ENCODE results near the gene SLCO3A1. TPM values are rescaled to one million over a fixed set of nuclear protein-coding genes. Genes with fewer than 3 reads are reported as not detected.

The SLCO3A1 gene
- total RNA-seq, 2 experiments from 2014 or later = 4.2 to 4.8 TPM

- Mint-ChIP-seq H3K4me3 (no peak overlapping the region), H3K27me3 (no peaks in the 10 kb centered on the region), H3K36me3 (ENCODE audit: low read depth) (no peaks in the 10 kb centered on the region), H3K9me3 (no peaks in the 10 kb centered on the region), H3K27ac (no peak overlapping the region), H3K4me1 (ENCODE audit: low read depth) (peaks cover 8% of the 10 kb centered on the region)
- DNase-seq (no peak), ATAC-seq (no peak)
- ChIA-PET POLR2A (interaction anchor here (0.6 kb wide), 1 partner anchor 55 kb away, joined by 3 read pairs; no protein-coding TSS in a partner anchor), CTCF (no interaction called here)
- intact Hi-C loops (cut with micrococcal nuclease) = no loop called here
- no peak for TF ChIP-seq CTCF (IDR thresholded peaks at IDR 0.05)
Measured at GRCh38 chr15:92033314-92033713, 179.8 kb downstream of the SLCO3A1 start.

DNA sequence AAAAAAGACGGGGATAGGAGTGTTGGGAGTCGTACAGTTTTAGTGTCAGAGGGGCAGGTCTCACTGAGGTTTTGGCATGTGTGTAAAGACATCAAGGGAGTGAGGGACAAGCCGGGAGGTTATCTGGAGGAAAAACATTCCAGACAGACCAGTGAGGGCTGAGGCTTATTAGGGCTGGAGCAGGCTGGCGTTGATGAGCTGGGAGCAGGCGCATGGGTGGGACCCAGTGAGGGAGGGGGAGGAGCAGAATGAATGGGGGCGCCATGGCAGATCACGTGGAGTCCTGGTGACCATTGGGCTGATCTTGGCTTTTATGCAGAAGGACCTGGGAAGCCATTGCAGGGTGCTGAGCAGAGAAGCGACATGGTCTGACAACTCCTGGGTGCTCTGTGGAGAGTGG, 180.2 kb downstream of the SLCO3A1 start:
- intact Hi-C loops (cut with micrococcal nuclease) = no loop called here
- TF ChIP-seq CTCF (IDR thresholded peaks at IDR 0.05) = no peak
- no peak for DNase-seq
- H3K27ac Mint-ChIP-seq = no peak overlapping the region
- H3K36me3 Mint-ChIP-seq (ENCODE audit: low read depth) = no peaks in the 10 kb centered on the region
- ATAC-seq = no peak
- CTCF ChIA-PET = no interaction called here
- peaks cover 8% of the 10 kb centered on the region for H3K4me1 Mint-ChIP-seq (ENCODE audit: low read depth)
- H3K27me3 Mint-ChIP-seq = no peaks in the 10 kb centered on the region
- POLR2A ChIA-PET = interaction anchor here (0.6 kb wide), 1 partner anchor 55 kb away, joined by 3 read pairs; no protein-coding TSS in a partner anchor
- H3K4me3 Mint-ChIP-seq = no peak overlapping the region
- H3K9me3 Mint-ChIP-seq = peaks cover 1% of the 10 kb centered on the region

GRCh38 chr15:92034227-92034626, 180.7 kb downstream of the SLCO3A1 start:
- TF ChIP-seq CTCF (IDR thresholded peaks at IDR 0.05) = no peak
- CTCF ChIA-PET = no interaction called here
- peaks cover 6% of the 10 kb centered on the region for H3K9me3 Mint-ChIP-seq

GRCh38 chr15:92035551-92035950, 182.0 kb downstream of the SLCO3A1 start:
- CTCF ChIA-PET = no interaction called here
- H3K9me3 Mint-ChIP-seq = peaks cover 10% of the 10 kb centered on the region
- no peak overlapping the region for H3K4me3 Mint-ChIP-seq
- no peak for ATAC-seq
- no peak for DNase-seq
- H3K27ac Mint-ChIP-seq = no peak overlapping the region
- no peaks in the 10 kb centered on the region for H3K27me3 Mint-ChIP-seq
- H3K36me3 Mint-ChIP-seq (ENCODE audit: low read depth) = no peaks in the 10 kb centered on the region
- H3K4me1 Mint-ChIP-seq (ENCODE audit: low read depth) = peaks cover 7% of the 10 kb centered on the region
- TF ChIP-seq CTCF (IDR thresholded peaks at IDR 0.05) = no peak
- intact Hi-C loops (cut with micrococcal nuclease) = no loop called here
- POLR2A ChIA-PET = no interaction called here

More at GRCh38 chr15:92034227-92034626, 180.7 kb downstream of the SLCO3A1 start:
- intact Hi-C loops (cut with micrococcal nuclease) = no loop called here
- POLR2A ChIA-PET = no interaction called here
- H3K27me3 Mint-ChIP-seq = no peaks in the 10 kb centered on the region
- DNase-seq = no peak
- no peak overlapping the region for H3K4me3 Mint-ChIP-seq
- peaks cover 8% of the 10 kb centered on the region for H3K4me1 Mint-ChIP-seq (ENCODE audit: low read depth)
- H3K27ac Mint-ChIP-seq = no peak overlapping the region
- no peaks in the 10 kb centered on the region for H3K36me3 Mint-ChIP-seq (ENCODE audit: low read depth)
- ATAC-seq = no peak

DNA sequence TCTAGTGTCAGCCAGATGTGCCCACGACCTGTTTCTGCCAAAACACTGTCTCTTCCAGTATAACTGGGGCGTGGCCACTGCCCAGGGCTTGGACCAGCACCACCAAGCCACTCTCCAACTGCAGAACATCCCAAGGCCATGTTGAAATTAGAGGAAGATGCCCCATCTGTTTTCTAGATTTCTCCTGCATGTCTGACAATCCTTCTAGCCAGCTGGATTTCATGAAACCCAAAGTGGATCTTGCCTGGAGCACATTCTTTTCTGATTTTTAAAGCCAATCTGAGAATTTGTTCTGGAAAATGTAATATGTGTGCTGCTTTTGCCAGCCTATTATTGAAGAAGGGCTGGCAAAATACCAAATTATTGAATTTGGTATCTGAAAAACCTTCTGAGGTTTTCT, 182.5 kb downstream of the SLCO3A1 start:
- POLR2A ChIA-PET = no interaction called here
- peaks cover 6% of the 10 kb centered on the region for H3K4me1 Mint-ChIP-seq (ENCODE audit: low read depth)
- CTCF ChIA-PET = no interaction called here

More for the DNA sequence above, 182.5 kb downstream of the SLCO3A1 start:
- Mint-ChIP-seq H3K4me3 (no peak overlapping the region), H3K27me3 (no peaks in the 10 kb centered on the region), H3K9me3 (peaks cover 10% of the 10 kb centered on the region), H3K27ac (no peak overlapping the region), H3K36me3 (ENCODE audit: low read depth) (no peaks in the 10 kb centered on the region)
- DNase-seq (no peak), ATAC-seq (no peak)
- intact Hi-C loops (cut with micrococcal nuclease) = no loop called here
- no peak for TF ChIP-seq CTCF (IDR thresholded peaks at IDR 0.05)

Measured in activated CD8-positive, alpha-beta T cell treated with anti-CD3 and anti-CD28 coated beads for 36 hours (primary cell).